Mesothelial cell of epicardium (in vitro differentiated cells): ENCODE data around the gene LY6G6D. TPM values are rescaled to one million over a fixed set of nuclear protein-coding genes. Genes with fewer than 3 reads are reported as not detected.

ENCODE experiments used
- DNase-seq, 2 experiments: peaks; one replicate each; pipeline ENCODE4 v3.0.0; 2021; ENCODE audit warnings: low spot score in 2 of 2; ENCODE audit not compliant: unreplicated experiment in 2 of 2
- H3K27ac Mint-ChIP-seq: 2 replicates; pipeline ENCODE4 v1.8.0; 2021; ENCODE audit warnings: mixed read lengths
- H3K27me3 Mint-ChIP-seq: 2 replicates; pipeline ENCODE4 v1.8.0; 2021; ENCODE audit warnings: low read depth, mixed read lengths
- H3K36me3 Mint-ChIP-seq: 2 replicates; pipeline ENCODE4 v1.8.0; 2021; ENCODE audit warnings: mixed read lengths
- H3K4me1 Mint-ChIP-seq: 2 replicates; pipeline ENCODE4 v1.8.0; 2021; ENCODE audit warnings: mixed read lengths
- H3K4me3 Mint-ChIP-seq: 2 replicates; pipeline ENCODE4 v1.8.0; 2021; ENCODE audit warnings: mild to moderate bottlenecking, moderate library complexity, mixed read lengths
- H3K9me3 Mint-ChIP-seq: 2 replicates; pipeline ENCODE4 v1.8.0; 2021; ENCODE audit warnings: mixed read lengths
- CTCF ChIP-seq: fragments of 200-600 bp; sonication (generic); IDR thresholded peaks from one replicate; pipeline ENCODE4 v1.5.0; 2021; ENCODE audit warnings: antibody characterized with exemption; ENCODE audit not compliant: unreplicated experiment
- total RNA-seq: library from RNA; stranded (reverse); gene quantifications from 3 replicates; pipeline ENCODE4 v1.2.1, GENCODE V29; 2021

The LY6G6D gene
- total RNA-seq, 1 donor from 2014 or later, result 0.67 TPM

- no peak overlapping the region for H3K4me3 Mint-ChIP-seq
- no peak for TF ChIP-seq CTCF
- H3K27me3 Mint-ChIP-seq, result no peaks in the 10 kb centered on the region
- no peaks in the 10 kb centered on the region for H3K9me3 Mint-ChIP-seq
- peaks cover 14% of the 10 kb centered on the region for H3K4me1 Mint-ChIP-seq
- H3K36me3 Mint-ChIP-seq, result peaks cover 8% of the 10 kb centered on the region
- DNase-seq, result no peak
- no peak overlapping the region for H3K27ac Mint-ChIP-seq
Measured at GRCh38 chr6:31676904-31677303, 38.2 kb upstream of the LY6G6D start.

GRCh38 chr6:31677955-31678354 is 37.2 kb upstream of the LY6G6D start:
- Mint-ChIP-seq H3K9me3 (no peaks in the 10 kb centered on the region), H3K4me3 (no peak overlapping the region), H3K4me1 (peaks cover 15% of the 10 kb centered on the region), H3K27ac (no peak overlapping the region), H3K36me3 (peaks cover 3% of the 10 kb centered on the region), H3K27me3 (no peaks in the 10 kb centered on the region)
- DNase-seq, result no peak
- TF ChIP-seq CTCF, result no peak

GRCh38 chr6:31680226-31681134 is 34.7 kb upstream of the LY6G6D start, which contains the start of gene LY6G5C:
Gene LY6G5C (minus strand): TSS chr6:31681067. CDS start chr6:31680373, 694 bp downstream.
- Mint-ChIP-seq H3K27ac (peak within 1 kb of the TSS; percentile 75), H3K36me3 (peaks cover under 1% of the 10 kb centered on the region), H3K4me1 (peaks cover 22% of the 10 kb centered on the region), H3K9me3 (no peaks in the 10 kb centered on the region), H3K4me3 (peak within 1 kb of the TSS; percentile 80), H3K27me3 (no peaks in the 10 kb centered on the region)
- DNase-seq, result peak; percentile 62 to 75
- no peak for TF ChIP-seq CTCF

GRCh38 chr6:31681135-31681671 is 33.9 kb upstream of the LY6G6D start:
- no peaks in the 10 kb centered on the region for H3K9me3 Mint-ChIP-seq
- peaks cover 22% of the 10 kb centered on the region for H3K4me1 Mint-ChIP-seq
- H3K4me3 Mint-ChIP-seq, result peak overlapping the region; percentile 80
- peak overlapping the region; percentile 75 for H3K27ac Mint-ChIP-seq
- peaks cover 6% of the 10 kb centered on the region for H3K36me3 Mint-ChIP-seq
- peak in 1 of 2 experiments; percentile 54 for DNase-seq
- no peak for TF ChIP-seq CTCF
- H3K27me3 Mint-ChIP-seq, result no peaks in the 10 kb centered on the region

GRCh38 chr6:31683591-31683990 is 31.6 kb upstream of the LY6G6D start:
- Mint-ChIP-seq H3K4me1 (peaks cover 22% of the 10 kb centered on the region), H3K4me3 (peak overlapping the region; percentile 80), H3K27me3 (no peaks in the 10 kb centered on the region), H3K27ac (peak overlapping the region; percentile 68), H3K36me3 (peaks cover 19% of the 10 kb centered on the region), H3K9me3 (no peaks in the 10 kb centered on the region)
- TF ChIP-seq CTCF, result no peak
- no peak for DNase-seq
